Activated CD8-positive, alpha-beta memory T cell treated with anti-CD3 and anti-CD28 coated beads, Interleukin-2, amount 10 ng/mL, durations not matched to agents 7 days and 5 days (primary cell): ENCODE measurements around the gene BCL2L2. TPM values are rescaled to one million over a fixed set of nuclear protein-coding genes. Genes with fewer than 3 reads are reported as not detected.
"Not testable (repeated sequence)": the region's sequence is repeated elsewhere in the genome, so short reads cannot be mapped to it uniquely, and the experiment has no call there.

Experiments
- ATAC-seq: fragments of 150-1000 bp; cut with Tn5 transposase; one replicate; pipeline ENCODE4 v1.10.0; 2021; ENCODE audit warnings: moderate library complexity
- CTCF ChIA-PET: fragments of 350-600 bp; sonication (Branson Sonifier 250); formaldehyde crosslinking; loops from one replicate; lab custom pipeline; 2021; ENCODE audit warnings: antibody characterized with exemption; lab: Charles Lee
- DNase-seq: peaks from one replicate; pipeline ENCODE4 v3.0.0-alpha.2; 2020
- H3K27ac Mint-ChIP-seq: one replicate; pipeline ENCODE4 v1.8.0; 2021; ENCODE audit warnings: mild to moderate bottlenecking, mixed read lengths
- H3K27me3 Mint-ChIP-seq: one replicate; pipeline ENCODE4 v1.8.0; 2021; ENCODE audit warnings: mixed read lengths
- H3K36me3 Mint-ChIP-seq: one replicate; pipeline ENCODE4 v1.8.0; 2021; ENCODE audit warnings: mild to moderate bottlenecking, mixed read lengths
- H3K4me1 Mint-ChIP-seq: one replicate; pipeline ENCODE4 v1.8.0; 2021; ENCODE audit warnings: mixed read lengths
- H3K4me3 Mint-ChIP-seq: one replicate; pipeline ENCODE4 v1.8.0; 2021; ENCODE audit warnings: mild to moderate bottlenecking, moderate library complexity, mixed read lengths
- H3K9me3 Mint-ChIP-seq: one replicate; pipeline ENCODE4 v1.8.0; 2022; ENCODE audit warnings: low read depth, mixed read lengths
- total RNA-seq, 2 experiments: library from RNA; stranded (reverse); gene quantifications; one replicate each; pipeline ENCODE4 v1.2.3, GENCODE V29; 2021

BCL2L2 gene
- total RNA-seq, 2 experiments from 2014 or later = 3.1 to 3.7 TPM

DNA sequence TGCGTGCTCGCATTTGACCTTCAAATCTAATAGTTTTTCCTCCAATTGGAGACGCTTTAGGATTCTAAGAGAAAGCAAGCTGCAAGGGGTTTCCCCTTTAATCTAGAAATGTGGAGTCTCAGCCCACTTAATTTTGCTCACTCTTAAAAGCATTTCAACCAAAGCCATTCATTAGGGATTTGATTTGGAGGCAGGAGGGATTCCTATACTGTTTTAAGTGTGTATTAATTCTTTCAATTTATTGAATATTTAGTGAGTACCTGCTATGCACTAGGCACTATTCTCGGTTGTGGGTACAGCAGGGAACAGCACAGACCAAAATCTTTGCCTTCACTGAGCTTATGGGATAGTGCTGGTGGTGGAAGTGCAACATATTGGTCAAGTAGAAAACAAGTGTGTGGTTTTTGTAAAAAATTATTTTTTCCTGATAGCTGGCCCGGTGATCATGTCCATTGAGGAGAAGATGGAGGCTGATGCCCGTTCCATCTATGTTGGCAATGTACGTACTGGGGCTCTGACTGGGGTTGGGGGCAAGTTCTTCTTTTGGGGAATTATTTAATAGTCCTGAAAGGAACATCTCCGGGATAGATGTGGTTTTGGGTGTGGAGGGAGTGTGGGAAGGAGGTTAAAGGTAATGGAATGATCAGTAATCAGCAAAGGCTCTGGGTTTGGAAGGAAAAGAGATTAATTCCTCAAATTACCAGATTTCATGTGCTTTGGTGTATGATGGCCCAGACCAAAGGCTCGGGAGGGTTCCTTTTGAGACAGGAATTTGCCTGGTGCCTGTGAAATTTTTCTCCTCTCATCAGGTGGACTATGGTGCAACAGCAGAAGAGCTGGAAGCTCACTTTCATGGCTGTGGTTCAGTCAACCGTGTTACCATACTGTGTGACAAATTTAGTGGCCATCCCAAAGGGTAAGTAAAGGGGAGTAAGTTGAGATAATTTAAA lies 16.2 kb downstream of the BCL2L2 start:
- ATAC-seq = no peak
- Mint-ChIP-seq H3K4me3 (peak overlapping the region; percentile 91), H3K27ac (peak overlapping the region; percentile 91)

GRCh38 chr14:23323838-23324454 lies 17.3 kb downstream of the BCL2L2 start:
- CTCF ChIA-PET = interaction anchor here (1.0 to 10.7 kb wide), 3 partner anchors 22 to 203 kb away, joined by 3 to 119 read pairs (median 3); partner anchors contain the start of gene PPP1R3E
- ATAC-seq (no peak), DNase-seq (no peak)
- Mint-ChIP-seq H3K27ac (no peak overlapping the region), H3K27me3 (no peaks in the 10 kb centered on the region), H3K4me1 (peaks cover 33% of the 10 kb centered on the region), H3K4me3 (no peak overlapping the region), H3K9me3 (no peaks in the 10 kb centered on the region), H3K36me3 (peaks cover 35% of the 10 kb centered on the region)

More for the DNA sequence above, 16.2 kb downstream of the BCL2L2 start:
- Mint-ChIP-seq H3K36me3 (peaks cover 35% of the 10 kb centered on the region), H3K27me3 (no peaks in the 10 kb centered on the region), H3K4me1 (peaks cover 32% of the 10 kb centered on the region), H3K9me3 (no peaks in the 10 kb centered on the region)
- CTCF ChIA-PET = interaction anchor here (0.9 to 10.7 kb wide), 8 partner anchors 21 to 247 kb away, joined by 3 to 119 read pairs (median 4); partner anchors contain the start of genes ACIN1, C14orf119, HOMEZ and PPP1R3E
- DNase-seq = no peak

DNA sequence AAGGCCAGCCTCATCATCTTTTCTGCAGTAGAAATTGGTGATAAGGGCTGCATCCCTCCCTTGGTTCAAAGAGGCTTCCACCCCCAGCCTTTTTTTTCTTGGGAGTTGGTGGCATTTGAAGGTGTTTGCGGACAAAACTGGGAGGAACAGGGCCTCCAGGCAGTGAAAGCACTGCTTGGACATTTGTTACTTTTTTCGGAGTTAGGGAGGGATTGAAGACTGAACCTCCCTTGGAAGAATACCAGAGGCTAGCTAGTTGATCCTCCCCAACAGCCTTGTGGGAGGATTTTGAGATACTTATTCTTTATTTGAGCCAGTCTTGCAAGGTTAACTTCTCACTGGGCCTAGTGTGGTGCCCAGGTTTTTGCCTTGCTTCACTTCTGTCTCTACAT lies 17.8 kb downstream of the BCL2L2 start:
- ATAC-seq (no peak), DNase-seq (peak; percentile 23)
- CTCF ChIA-PET = interaction anchor here (1.0 to 10.7 kb wide), 3 partner anchors 23 to 204 kb away, joined by 3 to 119 read pairs (median 3); partner anchors contain the start of gene PPP1R3E
- H3K36me3 Mint-ChIP-seq = peaks cover 35% of the 10 kb centered on the region
- no peaks in the 10 kb centered on the region for H3K27me3 Mint-ChIP-seq
- H3K27ac Mint-ChIP-seq = no peak overlapping the region
- peaks cover 33% of the 10 kb centered on the region for H3K4me1 Mint-ChIP-seq
- H3K9me3 Mint-ChIP-seq = no peaks in the 10 kb centered on the region
- no peak overlapping the region for H3K4me3 Mint-ChIP-seq

GRCh38 chr14:23324993-23325392 lies 18.4 kb downstream of the BCL2L2 start:
- Mint-ChIP-seq H3K36me3 (peaks cover 33% of the 10 kb centered on the region), H3K27me3 (no peaks in the 10 kb centered on the region), H3K27ac (no peak overlapping the region), H3K4me3 (no peak overlapping the region), H3K9me3 (no peaks in the 10 kb centered on the region), H3K4me1 (peaks cover 28% of the 10 kb centered on the region)
- ATAC-seq (no peak), DNase-seq (peak; percentile 23)
- CTCF ChIA-PET = interaction anchor here (1.0 to 10.7 kb wide), 2 partner anchors 23 to 204 kb away, joined by 3 to 119 read pairs; partner anchors contain the start of gene PPP1R3E

GRCh38 chr14:23325746-23326145 lies 19.1 kb downstream of the BCL2L2 start:
- not testable (repeated sequence) for H3K4me3 Mint-ChIP-seq, H3K27me3 Mint-ChIP-seq, ATAC-seq, DNase-seq, H3K9me3 Mint-ChIP-seq, H3K27ac Mint-ChIP-seq
- CTCF ChIA-PET = interaction anchor here (1.3 to 10.7 kb wide), 7 partner anchors 11 to 237 kb away, joined by 3 to 119 read pairs (median 6); partner anchors contain the start of gene PPP1R3E
- Mint-ChIP-seq H3K4me1 (peaks cover 21% of the 10 kb centered on the region), H3K36me3 (peaks cover 32% of the 10 kb centered on the region)

DNA sequence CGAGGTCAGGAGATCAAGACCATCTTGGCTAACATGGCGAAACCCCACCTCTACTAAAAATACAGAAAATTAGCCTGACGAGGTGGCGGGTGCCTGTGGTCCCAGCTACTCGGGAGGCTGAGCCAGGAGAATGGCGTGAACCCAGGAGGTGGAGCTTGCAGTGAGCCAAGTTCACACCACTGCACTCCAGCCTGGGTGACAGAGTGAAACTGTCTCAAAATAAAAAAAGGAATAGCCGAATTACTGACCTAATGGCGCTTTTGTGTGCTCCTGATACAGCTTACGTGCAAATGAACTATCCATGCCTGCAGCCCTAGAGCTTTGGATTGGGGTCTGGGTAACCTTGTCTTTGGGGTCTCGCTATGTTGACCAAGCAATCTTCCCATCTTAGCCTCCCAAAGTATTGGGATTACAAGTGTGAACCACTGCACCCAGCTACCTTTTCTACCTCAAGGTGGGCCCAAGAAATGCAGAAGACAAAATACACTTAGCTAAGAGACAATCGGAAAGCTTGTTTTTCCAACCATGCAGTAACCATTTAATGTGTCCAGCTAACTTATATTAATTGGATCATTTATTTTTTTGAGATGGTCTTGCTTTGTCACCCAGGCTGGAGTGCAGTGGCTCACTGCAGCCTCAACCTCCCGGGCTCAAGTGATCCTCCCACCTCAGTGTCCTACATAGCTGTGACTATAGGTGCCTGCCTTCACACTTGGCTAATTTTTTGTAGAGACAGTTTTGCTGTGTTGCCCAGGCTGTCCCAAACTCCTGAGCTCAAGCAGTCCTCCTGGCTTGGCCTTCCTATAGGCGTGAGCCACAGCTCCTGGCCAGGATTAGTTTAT lies 20.1 kb downstream of the BCL2L2 start:
- Mint-ChIP-seq H3K27ac (no peak overlapping the region), H3K36me3 (peaks cover 32% of the 10 kb centered on the region), H3K9me3 (no peaks in the 10 kb centered on the region), H3K4me1 (peaks cover 21% of the 10 kb centered on the region), H3K27me3 (no peaks in the 10 kb centered on the region), H3K4me3 (no peak overlapping the region)
- DNase-seq = no peak
- CTCF ChIA-PET = interaction anchor here (0.6 to 10.7 kb wide), 17 partner anchors 8 to 236 kb away, joined by 3 to 119 read pairs (median 4); partner anchors contain the start of genes CMTM5, HOMEZ and PPP1R3E
- no peak for ATAC-seq

GRCh38 chr14:23327947-23328744 lies 21.5 kb downstream of the BCL2L2 start:
- peaks cover 10% of the 10 kb centered on the region for H3K4me1 Mint-ChIP-seq
- no peaks in the 10 kb centered on the region for H3K9me3 Mint-ChIP-seq
- H3K36me3 Mint-ChIP-seq = peaks cover 22% of the 10 kb centered on the region
- H3K27ac Mint-ChIP-seq = no peak overlapping the region
- no peaks in the 10 kb centered on the region for H3K27me3 Mint-ChIP-seq
- ATAC-seq (peak; percentile 67), DNase-seq (peak; percentile 76)
- H3K4me3 Mint-ChIP-seq = no peak overlapping the region
- CTCF ChIA-PET = interaction anchor here (0.9 to 10.7 kb wide), 12 partner anchors 10 to 232 kb away, joined by 3 to 119 read pairs (median 4); partner anchors contain the start of genes CMTM5 and PPP1R3E

DNA sequence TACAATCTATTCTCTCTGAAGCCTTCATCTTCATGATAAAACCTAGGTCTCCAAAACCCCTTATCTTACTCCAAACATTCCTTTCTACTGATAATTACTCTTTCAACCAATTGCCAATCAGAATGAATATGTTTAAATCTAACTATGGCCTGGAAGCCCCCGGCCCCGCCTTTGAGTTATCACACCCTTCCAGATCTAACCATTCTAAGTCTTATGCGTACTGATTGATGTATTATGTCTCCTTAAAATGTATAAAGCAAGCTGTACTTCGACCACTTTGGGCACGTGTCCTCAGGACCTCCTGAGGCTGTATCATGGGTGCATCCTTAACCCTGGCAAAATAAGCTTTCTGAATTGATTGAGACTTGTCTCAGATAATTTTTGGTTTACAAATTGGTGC lies 29.0 kb downstream of the BCL2L2 start:
- Mint-ChIP-seq H3K4me3 (no peak overlapping the region), H3K36me3 (peaks cover 3% of the 10 kb centered on the region), H3K9me3 (no peaks in the 10 kb centered on the region), H3K27me3 (peaks cover 33% of the 10 kb centered on the region), H3K4me1 (no peaks in the 10 kb centered on the region), H3K27ac (no peak overlapping the region)
- CTCF ChIA-PET = interaction anchor here (1.4 kb wide), 1 partner anchor 267 kb away, joined by 3 read pairs; no protein-coding TSS in a partner anchor
- DNase-seq (no peak), ATAC-seq (no peak)

DNA sequence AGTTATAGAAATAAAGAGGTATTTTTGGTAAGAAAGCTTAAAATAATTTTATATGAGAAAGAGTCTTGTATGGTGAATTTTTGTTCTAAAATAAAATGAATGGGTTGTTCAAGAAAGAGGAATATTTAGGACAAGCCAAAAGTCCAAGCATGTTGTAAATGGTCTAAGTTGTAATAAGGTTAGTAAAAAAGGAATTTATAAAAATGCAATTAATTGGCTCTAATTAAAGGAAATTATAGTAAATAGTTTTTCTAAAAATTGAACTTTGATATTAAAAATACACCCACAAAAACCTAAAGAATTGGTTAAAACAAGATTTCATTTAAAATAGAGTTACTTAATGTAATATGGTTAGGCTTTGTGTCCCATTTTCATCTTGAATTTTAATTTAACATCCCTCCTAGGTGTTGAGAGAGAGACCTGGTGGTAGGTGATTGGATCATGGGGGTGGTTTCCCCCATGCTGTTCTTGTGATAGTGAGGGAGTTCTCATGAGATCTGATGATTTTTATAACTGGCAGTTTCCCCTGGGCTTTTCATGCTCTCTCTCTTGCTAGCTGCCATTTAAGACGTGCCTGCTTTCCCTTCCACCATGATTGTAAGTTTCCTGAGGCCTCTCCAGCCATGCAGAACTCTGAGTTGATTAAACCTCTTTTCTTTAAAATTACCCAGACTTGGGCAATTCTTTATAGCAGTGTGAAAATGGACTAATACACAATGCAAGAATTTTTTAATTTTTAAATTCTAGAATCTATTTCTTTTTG lies 33.1 kb downstream of the BCL2L2 start:
- Mint-ChIP-seq H3K9me3 (no peaks in the 10 kb centered on the region), H3K4me1 (no peaks in the 10 kb centered on the region), H3K27me3 (peaks cover 48% of the 10 kb centered on the region), H3K27ac (no peak overlapping the region), H3K4me3 (no peak overlapping the region), H3K36me3 (peaks cover 3% of the 10 kb centered on the region)
- ATAC-seq (no peak), DNase-seq (no peak)
- CTCF ChIA-PET = interaction anchor here (1.3 kb wide), 1 partner anchor 21 kb away, joined by 3 read pairs; no protein-coding TSS in a partner anchor

- peaks cover 21% of the 10 kb centered on the region for H3K27me3 Mint-ChIP-seq
- H3K9me3 Mint-ChIP-seq = no peaks in the 10 kb centered on the region
- H3K27ac Mint-ChIP-seq = no peak overlapping the region
- no peak overlapping the region for H3K4me3 Mint-ChIP-seq
- no peak for DNase-seq
- H3K4me1 Mint-ChIP-seq = peaks cover 2% of the 10 kb centered on the region
- CTCF ChIA-PET = interaction anchor here (2.6 kb wide), 1 partner anchor 36 kb away, joined by 7 read pairs; no protein-coding TSS in a partner anchor
- no peak for ATAC-seq
- H3K36me3 Mint-ChIP-seq = peaks cover 3% of the 10 kb centered on the region
Observed at GRCh38 chr14:23344481-23344880, 37.8 kb downstream of the BCL2L2 start.

- Mint-ChIP-seq H3K36me3 (no peaks in the 10 kb centered on the region), H3K9me3 (no peaks in the 10 kb centered on the region), H3K4me1 (peaks cover 3% of the 10 kb centered on the region), H3K27me3 (peaks cover 28% of the 10 kb centered on the region), H3K27ac (no peak overlapping the region), H3K4me3 (no peak overlapping the region)
- CTCF ChIA-PET = interaction anchor here (0.9 to 2.6 kb wide), 5 partner anchors 12 to 226 kb away, joined by 3 to 7 read pairs (median 4); partner anchors contain the start of gene NGDN
- ATAC-seq (no peak), DNase-seq (no peak)
Observed at GRCh38 chr14:23345987-23346692, 39.5 kb downstream of the BCL2L2 start.
